Suppressor macrophage treated with lipopolysaccharide for 1 hour (primary cell): ENCODE results near the gene SDHAF3.

Experiments used
- DNase-seq, 3 donors: peaks; one replicate each; pipeline ENCODE4 v3.0.0-alpha.2; 2020 to 2022

SDHAF3 gene

DNA sequence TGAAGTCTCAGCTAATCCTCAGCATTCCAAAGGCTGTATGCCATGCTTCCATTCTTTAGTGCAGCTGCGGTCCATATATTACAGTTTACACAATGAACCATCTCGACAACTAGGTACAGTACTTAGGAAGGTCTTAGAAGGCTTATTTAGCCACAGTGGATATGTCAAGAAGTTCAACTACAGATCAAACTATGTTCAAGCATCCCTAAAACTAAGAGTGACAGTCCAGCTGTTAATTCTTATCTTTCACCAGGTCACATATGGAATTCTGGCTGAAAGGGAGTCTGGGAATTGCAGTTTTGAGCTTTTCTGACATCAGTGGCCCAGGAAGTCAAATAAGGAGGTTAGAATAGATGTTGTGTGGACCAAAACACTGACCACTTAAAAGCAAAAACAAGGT is 106.8 kb downstream of the SDHAF3 start:
- no peak for DNase-seq

DNA sequence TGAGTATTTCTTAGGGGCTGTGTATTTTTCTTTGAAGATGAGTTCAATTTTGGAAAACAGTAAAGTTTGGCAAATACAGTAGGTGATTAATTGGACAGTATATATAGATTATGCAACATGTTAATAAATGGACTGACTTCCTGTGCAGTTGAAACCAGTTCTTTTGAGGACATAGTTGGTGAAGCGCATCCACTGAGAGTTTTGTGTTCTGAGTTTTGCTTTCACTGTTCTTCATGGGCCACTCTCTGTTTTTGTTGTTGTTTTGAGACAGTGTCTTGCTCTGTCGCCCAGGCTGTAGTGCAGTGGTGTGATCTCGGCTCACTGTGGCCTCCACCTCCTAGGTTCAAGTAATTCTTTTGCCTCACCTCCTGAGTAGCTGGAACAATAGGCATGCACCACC is 109.0 kb downstream of the SDHAF3 start:
- DNase-seq: no peak
